GM12891 (cell line): ENCODE results near the gene LUZP2.

ENCODE experiments used
- PAX5 ChIP-seq: IDR thresholded peaks from 2 replicates; pipeline ENCODE4 v1.6.1; 2011; ENCODE audit warnings: low read length, moderate library complexity, mild to moderate bottlenecking; ENCODE audit not compliant: insufficient read depth, severe bottlenecking
- POLR2A ChIP-seq: IDR thresholded peaks from 2 replicates; pipeline ENCODE4 v1.6.1; 2011; ENCODE audit warnings: low read depth, low read length, control low read depth
- POLR2AphosphoS5 ChIP-seq: IDR thresholded peaks from 2 replicates; pipeline ENCODE4 v1.6.1; 2011; ENCODE audit warnings: low read depth, low read length, control low read depth
- POU2F2 ChIP-seq: IDR thresholded peaks from 2 replicates; pipeline ENCODE4 v1.6.1; 2011; ENCODE audit warnings: low read depth, mild to moderate bottlenecking, control low read depth, low read length, moderate library complexity
- SPI1 ChIP-seq: IDR thresholded peaks from 2 replicates; pipeline ENCODE4 v1.6.1; 2011; ENCODE audit warnings: low read depth, low read length, control low read depth
- TAF1 ChIP-seq: IDR thresholded peaks from 2 replicates; pipeline ENCODE4 v1.6.1; 2011; ENCODE audit warnings: low read depth, low read length, control low read depth

- TF ChIP-seq TAF1 = no peak
- no peak for TF ChIP-seq POLR2AphosphoS5
- no peak for TF ChIP-seq POLR2A
- no peak for TF ChIP-seq PAX5
- TF ChIP-seq SPI1 = no peak
- TF ChIP-seq POU2F2 = no peak
These were observed 622.6 kb downstream of the LUZP2 start for GRCh38 chr11:25119416-25119815.
